ENCODE measurements around the gene DLGAP4.
"Not testable (repeated sequence)": the region's sequence is repeated elsewhere in the genome, so short reads cannot be mapped to it uniquely, and the experiment has no call there.

The DLGAP4 gene

GRCh38 chr20:36473164-36473563 is 167.0 kb downstream of the DLGAP4 start:
- DNase-seq (ENCODE audit: low read depth) = no peak

- DNase-seq (ENCODE audit: low read depth) = no peak
Measured at GRCh38 chr20:36474563-36474962, 168.4 kb downstream of the DLGAP4 start.

GRCh38 chr20:36475054-36475453 is 168.9 kb downstream of the DLGAP4 start:
- not testable (repeated sequence) for DNase-seq (ENCODE audit: low read depth)

GRCh38 chr20:36477475-36477874 is 171.3 kb downstream of the DLGAP4 start:
- DNase-seq (ENCODE audit: low read depth) = no peak

- no peak for DNase-seq (ENCODE audit: low read depth)
Measured at GRCh38 chr20:36478137-36478905, 172.2 kb downstream of the DLGAP4 start.

- no peak for DNase-seq (ENCODE audit: low read depth)
Measured at GRCh38 chr20:36479938-36480337, 173.8 kb downstream of the DLGAP4 start.

- DNase-seq (ENCODE audit: low read depth) = no peak
Measured at GRCh38 chr20:36480456-36481048, 174.4 kb downstream of the DLGAP4 start.

- no peak for DNase-seq (ENCODE audit: low read depth)
Measured at GRCh38 chr20:36481380-36482043, 175.4 kb downstream of the DLGAP4 start.

- no peak for DNase-seq (ENCODE audit: low read depth)
Measured at GRCh38 chr20:36482044-36482473, 175.9 kb downstream of the DLGAP4 start.

GRCh38 chr20:36483209-36483918 is 177.2 kb downstream of the DLGAP4 start:
- DNase-seq (ENCODE audit: low read depth) = no peak

- DNase-seq (ENCODE audit: low read depth) = no peak
Measured at GRCh38 chr20:36483919-36484808, 178.0 kb downstream of the DLGAP4 start.

GRCh38 chr20:36485286-36485685 is 179.1 kb downstream of the DLGAP4 start:
- no peak for DNase-seq (ENCODE audit: low read depth)

- DNase-seq (ENCODE audit: low read depth) = no peak
Measured at GRCh38 chr20:36487069-36487468, 180.9 kb downstream of the DLGAP4 start.

- no peak for DNase-seq (ENCODE audit: low read depth)
Measured at GRCh38 chr20:36490191-36490590, 184.1 kb downstream of the DLGAP4 start.

GRCh38 chr20:36491901-36492617 is 185.9 kb downstream of the DLGAP4 start:
- peak; percentile 36 for DNase-seq (ENCODE audit: low read depth)

- no peak for DNase-seq (ENCODE audit: low read depth)
Measured at GRCh38 chr20:36493051-36493800, 187.1 kb downstream of the DLGAP4 start.

- DNase-seq (ENCODE audit: low read depth) = no peak
Measured at GRCh38 chr20:36493801-36494114, 187.6 kb downstream of the DLGAP4 start.

- DNase-seq (ENCODE audit: low read depth) = no peak
Measured at GRCh38 chr20:36496707-36497669, 190.8 kb downstream of the DLGAP4 start.

- DNase-seq (ENCODE audit: low read depth) = no peak
Measured at GRCh38 chr20:36497856-36498255, 191.7 kb downstream of the DLGAP4 start.

Measured in stimulated activated CD8-positive, alpha-beta memory T cell treated with anti-CD3 and anti-CD28 coated beads, Interleukin-12 subunit alpha, Interleukin-12 subunit beta, amount 100 ng/mL, for 1 hour (primary cell).